GM12874 (cell line): Measurements from ENCODE around the gene EFNA5.

Experiments
- CTCF ChIP-seq: IDR thresholded peaks from 2 replicates; pipeline ENCODE4 v1.5.1; 2011; ENCODE audit warnings: low read depth, mild to moderate bottlenecking, control low read depth, low read length, moderate library complexity; ENCODE audit not compliant: insufficient read depth

The EFNA5 gene

GRCh38 chr5:107576736-107577393 lies 93.9 kb downstream of the EFNA5 start:
- no peak for TF ChIP-seq CTCF

- TF ChIP-seq CTCF, result no peak
Measured at GRCh38 chr5:107576155-107576554, 94.6 kb downstream of the EFNA5 start.

- TF ChIP-seq CTCF, result no peak
Measured at GRCh38 chr5:107574287-107574686, 96.5 kb downstream of the EFNA5 start.

- no peak for TF ChIP-seq CTCF
Measured at GRCh38 chr5:107572715-107573368, 97.9 kb downstream of the EFNA5 start.

GRCh38 chr5:107571621-107572536 lies 98.9 kb downstream of the EFNA5 start:
- TF ChIP-seq CTCF, result peak; percentile 90

- no peak for TF ChIP-seq CTCF
Measured at GRCh38 chr5:107570805-107571531, 99.8 kb downstream of the EFNA5 start.

GRCh38 chr5:107570181-107570580 lies 100.6 kb downstream of the EFNA5 start:
- no peak for TF ChIP-seq CTCF
